ENCODE data around the gene PCK1. TPM values are rescaled to one million over a fixed set of nuclear protein-coding genes. Genes with fewer than 3 reads are reported as not detected.

Gene PCK1
- total and polyA plus RNA-seq, 2 of the 13 experiments (the other 11 are each of a cell fraction or from before 2014, with no cell fraction given), result 6.5 to 12.6 TPM

DNA sequence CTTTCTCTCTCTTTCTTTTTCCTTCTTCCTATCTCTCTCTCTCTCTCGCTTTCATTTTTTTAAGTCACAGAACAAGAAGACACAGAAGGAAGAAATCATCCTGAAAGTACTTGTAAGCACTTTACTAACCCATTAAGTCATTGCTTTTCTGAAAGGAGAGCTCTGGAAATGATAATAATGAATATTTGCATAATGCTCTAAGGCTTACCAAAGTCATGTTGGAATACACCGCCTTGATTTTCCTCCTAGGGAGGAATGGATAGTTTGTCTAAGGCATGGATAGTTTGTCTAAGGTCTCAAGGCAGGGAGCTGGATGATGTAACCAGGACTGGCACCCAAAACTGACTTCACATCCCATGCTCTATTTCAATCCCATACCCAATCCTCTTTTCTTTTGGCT lies 23.1 kb upstream of the PCK1 start:
- intact Hi-C loops (cut with micrococcal nuclease; ENCODE audit: unreplicated experiment) (no loop called here), in situ Hi-C loops (cut with HindIII; ENCODE audit: extremely low pct_ligation_motif_present, low pct_unique_long_range_greater_than_20kb) (no loop called here)
- Histone ChIP-seq H3K4me3 (replicated peaks in 1 of 3; ENCODE audit: insufficient read depth in 1 of 3, low read depth in 2 of 3, low read length in 3 of 3) (no peak overlapping the region), H2AFZ (ENCODE audit: low read length) (no peak overlapping the region), H3K36me3 (replicated peaks in 1 of 2; ENCODE audit: control insufficient read depth in 1 of 2, insufficient read depth in 2 of 2, low read length in 2 of 2) (no peaks in the 10 kb centered on the region), H3K27me3 (ENCODE audit: control insufficient read depth in 1 of 2, insufficient read depth in 2 of 2, low read length in 2 of 2) (peaks cover 2 to 40% of the 10 kb centered on the region in 2 experiments; a peak in 3 of 5 replicates), H3K4me1 (ENCODE audit: insufficient read depth, low read length) (peaks cover 20% of the 10 kb centered on the region), H3K79me2 (ENCODE audit: insufficient read depth, low read length) (no peaks in the 10 kb centered on the region), H3K9me3 (ENCODE audit: low read length) (peaks cover 4% of the 10 kb centered on the region; the same call in 1 of the 2 replicates), H3K9ac (ENCODE audit: insufficient read depth, low read depth, low read length) (no peak overlapping the region), H3K4me2 (ENCODE audit: low read depth, low read length) (no peak overlapping the region), H3K27ac (ENCODE audit: extremely low read length, insufficient read depth, low read length) (no peak overlapping the region), H4K20me1 (ENCODE audit: insufficient read depth, low read length) (no peaks in the 10 kb centered on the region)
- WGBS (ENCODE audit: low lambda C conversion rate), result 47% methylated on average over 2 of the region's 2 CpGs
- BruUV-seq (replicated peaks), result no TSS peak
- FAIRE-seq (no peak), ATAC-seq (no peak), DNase-seq (ENCODE audit: low spot score) (no peak)
- POLR2A ChIA-PET, result no interaction called here
- TF ChIP-seq, protein P1, sequence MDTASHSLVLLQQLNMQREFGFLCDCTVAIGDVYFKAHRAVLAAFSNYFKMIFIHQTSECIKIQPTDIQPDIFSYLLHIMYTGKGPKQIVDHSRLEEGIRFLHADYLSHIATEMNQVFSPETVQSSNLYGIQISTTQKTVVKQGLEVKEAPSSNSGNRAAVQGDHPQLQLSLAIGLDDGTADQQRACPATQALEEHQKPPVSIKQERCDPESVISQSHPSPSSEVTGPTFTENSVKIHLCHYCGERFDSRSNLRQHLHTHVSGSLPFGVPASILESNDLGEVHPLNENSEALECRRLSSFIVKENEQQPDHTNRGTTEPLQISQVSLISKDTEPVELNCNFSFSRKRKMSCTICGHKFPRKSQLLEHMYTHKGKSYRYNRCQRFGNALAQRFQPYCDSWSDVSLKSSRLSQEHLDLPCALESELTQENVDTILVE (CRISPR knock-in tag; IDR thresholded peaks at IDR 0.05), result no peak
- TF ChIP-seq ZNF235 (CRISPR knock-in tag; IDR thresholded peaks at IDR 0.05; ENCODE audit: borderline replicate concordance) (no peak), AKNA (CRISPR knock-in tag; IDR thresholded peaks at IDR 0.05; ENCODE audit: borderline replicate concordance) (no peak)
- CTCF ChIA-PET (ENCODE audit: low intra/inter-chr PET ratio, low total read pairs), result no interaction called here
